GM21360 (cell line): Measurements from ENCODE around the gene GNG8.
A peak's percentile ranks its signal among the peaks of the same experiment; 100 is the strongest.
"Not testable (repeated sequence)": the region's sequence is repeated elsewhere in the genome, so short reads cannot be mapped to it uniquely, and the experiment has no call there.

ENCODE experiments used
- ATAC-seq: cut with Tn5 transposase; IDR thresholded peaks from one replicate; pipeline ENCODE4 v1.9.1; 2021; ENCODE audit warnings: mild to moderate bottlenecking, moderate library complexity; ENCODE audit not compliant: unreplicated experiment

Gene GNG8

DNA sequence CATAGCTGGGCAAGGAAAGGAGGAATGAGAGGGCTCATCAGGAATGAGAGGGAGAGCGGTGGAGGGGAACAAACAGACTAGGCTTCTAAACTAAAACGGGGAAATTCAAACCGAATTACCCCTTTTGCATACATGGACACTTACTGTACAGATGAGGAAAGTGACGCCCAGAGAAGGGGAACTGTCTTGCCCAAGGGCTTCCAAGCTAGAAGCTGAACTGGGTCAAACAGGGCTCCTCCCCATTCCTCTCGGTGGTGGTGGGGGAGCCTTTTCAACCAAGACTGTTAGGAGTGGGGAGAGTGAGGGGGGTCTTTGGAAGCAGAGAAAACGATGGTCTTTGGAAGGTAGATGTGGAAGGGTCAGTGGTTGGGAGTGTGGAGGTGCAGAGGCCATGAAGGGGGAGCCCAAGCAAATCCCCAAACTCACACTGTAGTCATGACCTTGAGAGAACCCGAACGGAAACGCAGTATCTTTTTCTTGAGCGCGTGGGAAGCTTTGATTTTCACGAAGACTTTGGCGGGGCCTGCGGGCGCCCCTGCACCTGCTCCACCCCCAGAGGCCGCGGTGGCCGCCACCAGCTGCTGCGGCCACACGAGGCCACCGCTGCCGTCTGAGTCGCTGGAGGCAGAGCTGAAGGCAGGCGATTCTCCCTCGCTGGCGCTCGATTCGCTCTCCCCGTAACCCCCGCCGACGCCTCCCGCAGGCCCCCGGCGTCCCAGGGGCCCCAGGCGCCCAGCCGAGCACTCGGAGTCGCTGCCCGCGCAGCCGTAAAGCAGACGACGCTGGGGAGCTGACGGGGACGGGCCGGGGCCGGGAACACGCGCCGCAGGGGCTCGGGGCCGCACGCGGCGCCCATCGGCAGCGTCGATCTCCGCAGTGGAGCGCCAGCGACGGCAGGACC is 12.3 kb upstream of the GNG8 start:
- no peak for ATAC-seq

- ATAC-seq = no peak
Observed at GRCh38 chr19:46646402-46646801, 10.4 kb upstream of the GNG8 start.

DNA sequence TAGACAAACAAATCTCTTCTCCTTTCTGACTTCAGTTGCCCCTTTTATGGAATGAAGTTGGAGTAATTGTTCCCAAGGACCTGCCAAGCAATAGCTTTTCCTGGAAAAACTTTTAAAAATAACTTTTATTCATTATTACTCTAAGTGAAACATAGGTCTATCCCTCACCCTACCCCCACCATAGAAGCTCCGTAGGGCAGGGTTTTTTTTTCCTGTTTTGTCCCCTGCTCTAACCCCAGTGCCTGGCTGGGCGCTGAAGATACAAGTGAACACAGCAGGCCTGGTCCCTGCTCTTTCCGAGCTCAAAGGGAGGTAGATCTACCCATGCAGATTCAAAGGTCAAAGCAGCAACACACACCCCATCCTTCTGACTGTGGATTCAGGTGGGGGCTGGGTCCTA is 8.7 kb upstream of the GNG8 start:
- no peak for ATAC-seq

DNA sequence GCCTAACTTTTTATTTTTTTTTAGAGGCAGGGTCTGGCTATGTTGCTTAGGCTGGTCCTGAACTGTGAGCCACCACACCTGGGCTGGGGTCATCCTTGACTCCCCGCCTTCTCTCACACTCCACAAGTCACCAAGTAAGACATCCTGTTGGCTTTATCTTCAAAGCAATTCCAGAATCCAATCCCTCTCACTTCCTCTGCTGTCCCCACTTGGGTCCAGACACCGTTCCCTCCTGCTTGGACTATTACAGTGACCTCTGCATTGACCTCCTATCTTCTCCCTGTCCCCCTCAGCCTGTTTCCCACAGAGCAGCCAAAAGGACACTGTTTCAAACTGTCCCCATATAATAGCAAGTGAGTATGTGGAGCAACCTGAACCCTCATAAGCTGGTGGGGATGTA is 4.7 kb upstream of the GNG8 start:
- no peak for ATAC-seq

DNA sequence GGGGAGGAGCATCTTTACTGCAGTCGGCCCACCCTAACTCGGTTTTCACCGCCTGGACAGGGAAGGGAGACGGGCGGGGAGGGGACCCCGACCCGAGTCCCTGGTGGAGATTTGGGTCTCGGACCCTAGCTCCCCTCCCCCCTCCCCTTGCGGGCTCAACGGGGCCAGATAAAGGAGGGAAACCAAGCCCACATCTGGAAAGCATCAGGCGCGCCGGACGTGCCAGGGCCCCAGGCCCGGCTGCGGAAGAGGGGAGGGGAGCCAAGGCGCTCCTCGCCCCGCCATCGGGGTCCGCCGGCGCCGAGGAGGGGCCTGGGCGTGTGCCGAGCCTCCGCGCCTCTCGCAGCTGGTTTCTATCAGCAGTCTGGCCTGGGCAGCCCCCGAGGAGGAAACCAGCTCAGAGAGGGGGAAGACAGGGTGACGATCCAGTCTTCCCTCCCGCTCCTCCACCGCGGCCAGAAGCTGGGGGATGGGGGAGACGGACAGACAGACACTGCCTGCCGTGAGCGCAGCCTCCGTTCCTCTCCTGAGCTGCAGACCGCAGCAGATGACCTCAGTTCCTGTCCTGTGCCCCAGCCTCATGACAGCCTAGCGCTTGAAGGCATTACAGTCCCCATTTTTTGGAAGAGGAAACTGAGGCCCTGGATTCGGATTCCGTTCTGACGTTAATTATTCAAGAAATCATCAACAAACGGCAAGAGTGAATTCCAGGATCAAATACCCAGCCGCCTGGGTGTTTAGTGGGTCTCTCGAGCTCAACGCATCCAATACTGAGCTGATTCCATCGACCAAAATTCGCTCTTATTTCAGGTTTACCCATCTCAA is 3.6 kb upstream of the GNG8 start:
- ATAC-seq = no peak

GRCh38 chr19:46637224-46637623 is 1.2 kb upstream of the GNG8 start:
- ATAC-seq = no peak

GRCh38 chr19:46634656-46635218 is 1.3 kb downstream of the GNG8 start:
- no peak for ATAC-seq

DNA sequence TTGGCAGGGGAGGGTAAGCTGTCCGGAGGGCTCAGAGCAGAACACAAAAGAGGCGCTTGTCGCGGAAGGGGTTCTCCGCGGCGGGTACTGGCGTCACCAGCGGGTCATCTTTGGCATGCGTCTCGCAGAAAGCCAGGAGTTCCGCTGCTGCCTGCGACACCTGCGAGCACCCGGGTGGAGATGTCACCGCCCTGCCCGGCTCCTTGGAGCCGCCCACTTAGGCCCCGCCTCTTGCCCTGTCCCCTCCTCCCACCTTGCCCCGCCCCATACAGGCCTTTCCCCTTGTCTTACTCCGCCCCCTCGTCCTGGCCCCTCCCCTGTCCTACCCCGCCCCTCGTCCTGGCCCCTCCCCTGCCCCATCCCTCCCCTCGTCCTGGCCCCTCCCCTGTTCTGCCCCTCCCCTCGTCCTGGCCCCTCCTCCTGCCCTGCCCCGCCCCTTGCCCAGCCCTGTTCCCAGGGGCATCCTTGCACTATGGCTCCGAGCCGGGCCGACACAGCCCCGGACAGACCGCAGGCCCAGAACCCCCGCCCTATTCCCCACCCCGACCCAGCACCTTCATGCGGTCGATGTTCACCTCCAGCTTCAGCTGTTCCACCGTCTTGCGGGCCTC is 1.9 kb downstream of the GNG8 start:
- peak; percentile 37 for ATAC-seq

DNA sequence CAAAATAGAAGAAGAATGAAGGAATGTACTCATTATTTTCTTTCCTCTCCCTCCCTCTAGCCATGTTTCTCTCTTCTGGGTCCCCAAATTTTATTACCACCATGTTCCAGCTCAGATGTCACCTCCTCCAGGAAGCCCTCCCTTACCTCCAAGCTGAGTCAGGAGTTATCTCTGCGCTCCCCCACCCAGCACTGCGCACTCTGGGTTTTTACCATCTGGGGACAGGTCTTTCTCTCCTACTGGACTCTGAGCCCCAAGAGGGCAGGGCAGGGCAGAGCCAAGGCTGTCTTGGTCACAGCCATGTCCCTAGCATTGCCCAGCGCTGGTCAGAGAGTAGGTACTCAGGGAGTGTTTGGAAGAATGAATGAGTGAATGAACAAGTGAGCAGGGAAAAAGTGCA is 2.9 kb downstream of the GNG8 start:
- no peak for ATAC-seq

DNA sequence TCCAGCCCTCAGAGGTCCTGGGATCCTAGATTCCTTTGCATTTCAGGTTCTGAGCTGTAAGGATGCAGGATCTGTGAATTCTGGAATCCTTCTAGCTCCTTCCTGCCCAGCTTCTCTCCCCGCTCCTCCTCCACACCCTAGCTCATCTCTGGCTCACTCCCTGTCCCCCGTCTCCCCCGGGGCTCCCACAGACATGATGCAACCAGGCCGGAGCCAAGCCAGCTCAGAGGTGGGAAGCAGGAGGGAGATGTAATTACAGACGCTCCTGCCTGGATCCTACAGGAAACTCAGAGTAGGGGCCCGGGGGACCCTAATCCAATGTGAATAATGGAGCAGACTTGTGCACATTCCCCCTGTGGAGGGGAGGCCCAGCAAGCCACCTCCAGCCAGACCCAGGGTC is 4.5 kb downstream of the GNG8 start:
- no peak for ATAC-seq

- no peak for ATAC-seq
Observed at GRCh38 chr19:46630586-46631205, 5.3 kb downstream of the GNG8 start.

- no peak for ATAC-seq
Observed at GRCh38 chr19:46629546-46630025, 6.4 kb downstream of the GNG8 start.

DNA sequence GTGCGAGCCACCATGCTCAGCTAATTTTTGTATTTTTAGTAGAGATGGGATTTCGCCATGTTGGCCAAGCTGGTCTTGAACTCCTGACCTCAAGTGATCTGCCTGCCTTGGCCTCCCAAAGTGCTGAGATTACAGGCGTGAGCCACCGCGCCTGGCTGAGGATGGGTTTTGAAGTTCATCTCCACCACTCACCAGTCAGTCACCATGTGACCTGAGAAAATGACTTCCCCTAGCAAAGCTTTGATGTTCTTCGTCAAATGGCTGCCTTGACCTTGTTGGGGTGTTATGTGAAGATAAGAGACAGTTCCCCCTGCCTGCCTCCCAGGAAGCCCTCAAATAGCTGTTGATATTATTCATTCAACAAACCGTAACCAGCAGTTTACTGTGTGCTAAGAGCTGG is 7.0 kb downstream of the GNG8 start:
- ATAC-seq = not testable (repeated sequence)

DNA sequence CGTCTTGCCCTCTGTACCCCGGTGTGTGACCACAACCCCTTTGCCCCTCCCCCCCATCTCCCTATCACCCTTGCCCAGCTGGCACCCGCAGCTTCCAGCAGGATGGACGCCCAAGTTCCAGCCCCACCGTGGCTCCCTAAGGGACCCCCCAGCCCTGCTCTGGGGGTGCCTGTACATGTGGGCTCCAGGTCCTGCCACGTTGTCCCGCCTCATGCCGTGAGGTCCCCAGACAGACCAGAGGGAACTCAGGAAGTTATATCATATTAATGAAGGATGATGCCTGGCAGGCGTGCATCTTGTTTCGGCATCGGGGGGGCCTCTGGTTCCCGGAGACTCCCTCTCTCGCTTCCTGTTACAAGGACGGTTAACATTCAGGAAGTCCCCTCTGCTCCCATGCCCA is 9.6 kb downstream of the GNG8 start:
- no peak for ATAC-seq

DNA sequence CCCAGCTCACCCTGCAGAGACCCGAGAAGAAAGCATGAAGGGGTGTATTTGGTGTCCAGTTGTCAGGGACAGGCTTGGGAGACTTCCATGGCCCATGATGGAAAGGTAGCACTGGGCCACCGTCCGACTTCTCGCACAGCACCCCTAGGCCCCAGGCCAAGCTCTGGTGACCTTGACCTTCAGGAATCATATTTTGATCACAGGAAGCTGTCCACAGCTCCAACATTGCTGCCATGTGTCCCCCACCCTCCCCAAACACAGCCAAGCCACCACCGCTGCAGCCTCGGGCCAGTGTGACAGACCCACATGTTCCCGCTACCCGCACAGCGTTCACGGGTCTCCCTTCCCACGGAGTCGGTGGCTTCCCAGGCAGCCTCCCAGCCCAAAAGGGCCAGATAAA is 10.3 kb downstream of the GNG8 start:
- no peak for ATAC-seq

GRCh38 chr19:46624958-46625661 is 10.9 kb downstream of the GNG8 start, which contains the start of gene PTGIR:
Gene PTGIR (minus strand): TSS chr19:46625089. CDS start chr19:46624225, 864 bp downstream.
- ATAC-seq = no peak

- ATAC-seq = no peak
Observed at GRCh38 chr19:46623915-46624502, 12.0 kb downstream of the GNG8 start.

DNA sequence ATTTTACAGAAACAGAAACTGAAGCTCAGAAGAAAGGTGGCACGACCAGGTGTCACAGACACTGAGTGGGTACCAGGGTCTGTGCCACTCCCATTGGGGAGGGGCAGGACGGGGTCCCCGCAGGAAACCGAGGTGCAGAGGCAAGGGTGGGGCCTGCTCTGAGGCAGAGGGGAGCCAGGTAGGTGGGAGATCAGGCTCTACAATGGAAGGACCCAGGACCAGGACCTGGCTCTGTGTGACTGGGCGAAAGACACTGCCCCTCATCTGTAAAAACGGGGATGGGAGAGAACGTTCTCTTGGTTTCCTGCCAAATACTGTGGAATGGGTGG is 13.9 kb downstream of the GNG8 start:
- ATAC-seq = no peak

- no peak for ATAC-seq
Observed at GRCh38 chr19:46621191-46622117, 14.5 kb downstream of the GNG8 start.
